Measurements from ENCODE around the gene ZNF804A.

Gene ZNF804A

GRCh38 chr2:184598316-184599053, at the start of gene ZNF804A:
TSS of gene ZNF804A (plus strand) at chr2:184598529. CDS start at chr2:184598960, 431 bp downstream.
- no peak for DNase-seq (ENCODE audit: low spot score)

DNA sequence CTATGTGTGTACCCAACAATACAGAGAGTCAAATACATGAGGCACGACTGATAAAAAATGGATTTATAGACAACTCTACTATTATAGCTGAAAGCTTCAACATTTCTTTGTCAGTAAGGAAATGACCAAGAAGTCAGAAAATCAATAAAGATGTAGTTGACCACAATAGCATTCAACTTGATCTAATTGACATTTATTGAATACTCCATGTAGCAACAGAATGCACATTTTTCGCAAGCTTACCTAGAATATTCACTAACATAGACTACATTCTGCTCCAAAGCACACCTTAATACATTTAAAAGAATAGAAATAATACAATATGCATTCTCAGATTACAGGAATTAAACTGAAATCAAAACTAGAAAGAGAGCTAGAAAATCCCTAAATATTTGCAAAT, 49.2 kb upstream of the ZNF804A start:
- no peak for DNase-seq (ENCODE audit: low spot score)

GRCh38 chr2:184551626-184552025, 46.7 kb upstream of the ZNF804A start:
- DNase-seq (ENCODE audit: low spot score): no peak

- DNase-seq (ENCODE audit: low spot score): no peak
Measured at GRCh38 chr2:184554736-184555135, 43.6 kb upstream of the ZNF804A start.

DNA sequence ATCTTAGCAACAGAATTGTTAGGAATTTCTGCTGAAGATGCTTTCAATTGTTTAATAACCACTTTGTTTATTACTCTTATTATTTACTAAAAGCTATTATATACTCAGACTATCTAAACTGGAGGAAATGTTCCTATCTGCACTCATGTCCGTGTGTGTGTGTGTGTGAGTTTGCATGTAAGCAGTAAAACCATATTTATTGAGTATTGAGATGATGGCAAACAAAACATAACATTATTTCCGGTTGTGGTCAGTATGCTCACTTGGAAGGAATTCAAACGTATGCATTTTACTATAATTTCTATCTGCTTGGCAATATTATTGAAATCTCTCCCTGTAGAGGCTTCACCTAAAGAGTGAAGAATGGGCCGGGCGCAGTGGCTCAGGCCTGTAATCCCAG, 43.0 kb upstream of the ZNF804A start:
- DNase-seq (ENCODE audit: low spot score): no peak

- no peak for DNase-seq (ENCODE audit: low spot score)
Measured at GRCh38 chr2:184556639-184557038, 41.7 kb upstream of the ZNF804A start.

DNA sequence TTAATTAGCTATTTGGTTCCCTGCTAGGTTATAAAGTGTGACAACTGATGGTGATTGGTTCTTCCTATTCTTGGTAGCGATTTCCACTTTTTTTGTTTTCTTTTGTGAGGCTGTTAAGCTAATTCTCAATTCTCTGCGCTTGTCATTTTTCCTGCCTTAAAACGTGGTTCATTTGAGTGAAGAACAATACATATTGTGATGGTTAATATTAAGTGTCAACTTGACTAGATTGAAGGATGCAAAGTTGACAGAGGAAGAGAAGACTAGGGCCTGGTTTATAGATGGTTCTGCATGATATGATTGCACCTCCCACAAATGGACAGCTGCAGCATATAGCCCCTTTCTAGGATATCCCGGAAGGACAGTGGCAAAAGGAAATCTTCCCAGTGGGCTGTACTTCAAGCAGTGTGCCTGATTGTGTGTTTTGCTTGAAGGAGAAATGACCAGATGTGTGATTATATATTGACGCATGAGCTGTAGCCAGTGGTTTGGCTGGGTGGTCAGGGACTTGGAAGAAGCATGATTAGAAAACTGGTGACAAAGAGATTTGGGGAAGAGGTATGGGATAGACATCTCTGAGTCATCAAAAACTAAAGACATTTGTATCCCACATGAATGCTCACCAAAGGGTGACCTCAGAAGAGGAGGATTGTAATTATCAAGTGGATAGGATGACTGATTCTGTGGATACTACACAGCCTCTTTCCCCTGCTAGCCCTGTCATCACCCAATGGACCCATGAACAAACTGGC, 39.4 kb upstream of the ZNF804A start:
- DNase-seq (ENCODE audit: low spot score): no peak

DNA sequence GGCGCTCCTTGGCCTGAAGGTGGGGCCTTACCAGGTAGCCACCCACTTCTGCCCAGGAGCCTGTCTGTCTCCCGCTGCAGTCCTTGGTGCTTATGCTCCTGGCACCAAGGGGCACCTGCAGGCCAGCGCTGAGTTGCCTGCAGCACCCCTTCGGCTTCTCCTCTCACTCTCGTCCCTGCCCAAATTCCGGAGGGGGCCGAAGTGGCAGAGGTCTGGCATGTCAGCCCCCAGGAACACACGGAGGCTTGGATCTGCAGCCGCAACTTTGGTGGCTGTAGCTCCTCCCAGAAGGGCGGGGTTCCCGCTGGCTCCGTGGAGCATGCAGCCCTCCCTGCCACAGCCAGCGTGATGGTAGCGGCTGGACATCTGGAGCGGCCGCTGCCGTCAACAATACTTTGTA, 37.7 kb upstream of the ZNF804A start:
- no peak for DNase-seq (ENCODE audit: low spot score)

- no peak for DNase-seq (ENCODE audit: low spot score)
Measured at GRCh38 chr2:184562532-184562931, 35.8 kb upstream of the ZNF804A start.

- no peak for DNase-seq (ENCODE audit: low spot score)
Measured at GRCh38 chr2:184564092-184564491, 34.2 kb upstream of the ZNF804A start.

- no peak for DNase-seq (ENCODE audit: low spot score)
Measured at GRCh38 chr2:184566716-184567115, 31.6 kb upstream of the ZNF804A start.

GRCh38 chr2:184577056-184577455, 21.3 kb upstream of the ZNF804A start:
- DNase-seq (ENCODE audit: low spot score): no peak

DNA sequence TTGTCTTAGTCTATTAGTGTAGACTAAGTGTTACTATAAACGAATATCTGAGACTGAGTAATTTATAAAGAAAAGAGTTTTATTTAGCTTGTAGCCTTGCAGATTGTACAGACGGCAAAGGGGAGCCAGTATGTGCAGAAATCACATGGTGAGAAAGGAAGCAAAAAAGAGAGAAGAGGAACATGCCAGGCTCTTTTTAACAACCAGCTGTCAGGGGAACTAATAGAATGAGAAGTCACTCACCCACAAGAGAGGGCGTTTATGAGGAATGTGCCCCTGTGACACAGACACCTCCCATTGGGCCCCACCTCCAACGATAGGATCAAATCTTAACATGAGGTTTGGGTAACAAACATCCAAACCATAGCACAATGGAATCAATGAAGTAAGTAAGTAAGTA, 20.6 kb upstream of the ZNF804A start:
- DNase-seq (ENCODE audit: low spot score): no peak

- no peak for DNase-seq (ENCODE audit: low spot score)
Measured at GRCh38 chr2:184579226-184579625, 19.1 kb upstream of the ZNF804A start.

- DNase-seq (ENCODE audit: low spot score): no peak
Measured at GRCh38 chr2:184581391-184581790, 16.9 kb upstream of the ZNF804A start.

DNA sequence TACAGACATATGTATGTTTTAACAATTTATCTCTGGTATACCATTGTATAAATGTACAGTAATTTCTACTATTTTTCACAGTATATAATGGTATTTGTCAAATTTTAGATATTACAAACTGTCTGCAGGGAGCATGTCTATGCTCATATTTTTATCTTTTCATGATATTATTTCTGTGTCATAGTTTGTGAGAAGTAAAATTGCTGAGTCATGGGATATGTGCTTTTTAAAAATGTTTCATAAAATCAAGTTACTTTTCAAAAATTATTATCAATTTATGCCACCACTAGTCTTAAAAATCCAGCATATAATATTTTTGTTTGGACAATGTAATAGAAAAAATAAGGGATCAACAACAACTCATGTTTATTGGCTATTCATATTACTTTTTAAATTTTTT, 9.1 kb upstream of the ZNF804A start:
- no peak for DNase-seq (ENCODE audit: low spot score)

- peak; percentile 6 for DNase-seq (ENCODE audit: low spot score)
Measured at GRCh38 chr2:184596819-184597411, 1.4 kb upstream of the ZNF804A start.

GRCh38 chr2:184597571-184597991, 748 bp upstream of the ZNF804A start:
- DNase-seq (ENCODE audit: low spot score): no peak

GRCh38 chr2:184598002-184598315, 370 bp upstream of the ZNF804A start:
- no peak for DNase-seq (ENCODE audit: low spot score)

GRCh38 chr2:184599054-184599871, 934 bp downstream of the ZNF804A start:
- DNase-seq (ENCODE audit: low spot score): no peak

DNA sequence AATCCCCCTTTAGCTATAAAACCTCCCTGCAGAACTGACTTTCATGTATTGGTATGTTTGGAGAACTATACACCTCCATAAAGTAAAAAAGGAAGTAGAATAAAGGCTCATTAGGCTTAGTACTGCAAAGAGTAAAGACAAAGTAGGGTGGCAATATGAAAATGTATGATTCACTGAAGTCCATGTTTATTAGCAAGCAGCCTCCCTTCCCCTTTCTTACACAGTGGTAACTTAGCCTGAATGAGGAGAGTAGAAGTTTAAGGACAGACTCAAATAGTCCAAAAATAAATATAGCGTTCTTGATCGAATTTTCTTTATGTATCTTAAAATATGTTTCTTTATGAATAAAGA, 1.5 kb downstream of the ZNF804A start:
- DNase-seq (ENCODE audit: low spot score): no peak

GRCh38 chr2:184602734-184603133, 4.4 kb downstream of the ZNF804A start:
- DNase-seq (ENCODE audit: low spot score): no peak

- no peak for DNase-seq (ENCODE audit: low spot score)
Measured at GRCh38 chr2:184610891-184611290, 12.6 kb downstream of the ZNF804A start.
